Measurements from ENCODE around the gene FXYD6.

- TF ChIP-seq, protein P1, sequence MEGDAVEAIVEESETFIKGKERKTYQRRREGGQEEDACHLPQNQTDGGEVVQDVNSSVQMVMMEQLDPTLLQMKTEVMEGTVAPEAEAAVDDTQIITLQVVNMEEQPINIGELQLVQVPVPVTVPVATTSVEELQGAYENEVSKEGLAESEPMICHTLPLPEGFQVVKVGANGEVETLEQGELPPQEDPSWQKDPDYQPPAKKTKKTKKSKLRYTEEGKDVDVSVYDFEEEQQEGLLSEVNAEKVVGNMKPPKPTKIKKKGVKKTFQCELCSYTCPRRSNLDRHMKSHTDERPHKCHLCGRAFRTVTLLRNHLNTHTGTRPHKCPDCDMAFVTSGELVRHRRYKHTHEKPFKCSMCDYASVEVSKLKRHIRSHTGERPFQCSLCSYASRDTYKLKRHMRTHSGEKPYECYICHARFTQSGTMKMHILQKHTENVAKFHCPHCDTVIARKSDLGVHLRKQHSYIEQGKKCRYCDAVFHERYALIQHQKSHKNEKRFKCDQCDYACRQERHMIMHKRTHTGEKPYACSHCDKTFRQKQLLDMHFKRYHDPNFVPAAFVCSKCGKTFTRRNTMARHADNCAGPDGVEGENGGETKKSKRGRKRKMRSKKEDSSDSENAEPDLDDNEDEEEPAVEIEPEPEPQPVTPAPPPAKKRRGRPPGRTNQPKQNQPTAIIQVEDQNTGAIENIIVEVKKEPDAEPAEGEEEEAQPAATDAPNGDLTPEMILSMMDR (IDR thresholded peaks at IDR 0.05) = peak; percentile 82 to 94 (median 90)
- no peak for TF ChIP-seq POLR2A (IDR thresholded peaks at IDR 0.05)
Measured at GRCh38 chr11:117807482-117808327, 68.8 kb downstream of the FXYD6 start.

All from Peyer's patch (tissue), 4 donors.